GM19043 (cell line): ENCODE data around the gene AGBL1.
A peak's percentile ranks its signal among the peaks of the same experiment; 100 is the strongest.

Source experiments
- ATAC-seq: cut with Tn5 transposase; IDR thresholded peaks from one replicate; pipeline ENCODE4 v1.9.1; 2021; ENCODE audit warnings: low read depth; ENCODE audit not compliant: unreplicated experiment

Gene AGBL1

DNA sequence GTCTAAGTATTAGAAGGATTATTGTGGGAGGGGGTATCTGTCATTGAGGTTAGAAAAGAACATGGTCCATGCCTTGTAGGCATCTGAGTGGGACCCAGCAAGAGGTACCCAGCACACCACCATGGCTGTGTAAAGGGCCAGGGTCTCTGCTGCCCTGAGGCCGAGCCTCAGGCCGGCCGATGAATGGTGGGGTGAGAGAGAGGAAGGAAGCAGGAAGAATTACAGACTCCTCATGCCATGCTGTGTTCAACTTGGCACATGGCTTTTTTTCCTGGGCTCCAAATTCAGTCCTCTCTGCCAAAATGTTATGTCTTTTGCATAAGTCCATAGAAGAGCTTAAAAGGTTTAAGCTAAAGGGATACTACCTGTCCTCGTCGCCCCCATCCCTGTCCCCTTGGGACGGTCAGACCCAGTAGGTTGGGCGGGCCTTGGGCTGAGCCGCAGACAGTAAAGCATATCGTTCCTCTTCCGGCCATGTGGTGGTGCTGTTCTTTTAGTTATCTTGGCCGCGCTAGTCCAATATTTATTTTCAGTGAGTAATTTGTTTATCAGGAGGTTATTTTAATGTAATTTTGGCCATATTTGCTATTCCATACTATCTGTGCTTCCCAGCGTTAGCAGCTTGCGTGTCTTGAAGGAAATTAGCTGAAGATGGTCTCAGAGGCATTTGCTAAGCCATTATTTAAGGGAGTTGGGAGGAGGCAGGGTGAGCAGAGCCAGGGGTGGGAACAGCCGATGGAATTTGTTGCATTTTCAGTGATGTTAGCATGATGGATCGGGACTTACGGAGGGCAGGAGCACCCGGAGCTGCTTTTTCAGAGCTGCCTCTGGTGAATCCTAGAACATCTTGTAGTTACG, 152.4 kb downstream of the AGBL1 start:
- peak; percentile 63 for ATAC-seq

DNA sequence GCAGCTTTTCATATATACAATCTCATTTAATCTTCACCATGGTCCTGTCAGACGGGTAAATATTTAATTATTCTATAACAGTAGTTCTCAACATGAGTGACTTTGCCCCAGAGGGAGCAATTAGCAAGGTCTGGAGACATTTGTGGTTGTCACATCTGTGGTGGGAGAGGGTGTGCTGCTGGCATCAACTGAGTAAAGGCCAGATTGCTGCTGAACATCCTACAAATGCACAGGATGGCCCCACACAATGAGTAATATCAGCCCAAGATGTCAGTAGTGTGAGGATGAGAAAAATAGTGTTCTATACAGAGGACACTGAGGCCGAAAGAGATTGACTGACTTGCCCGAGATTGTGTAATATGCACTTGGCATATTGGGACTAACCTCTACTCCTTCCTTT, 156.0 kb downstream of the AGBL1 start:
- no peak for ATAC-seq

DNA sequence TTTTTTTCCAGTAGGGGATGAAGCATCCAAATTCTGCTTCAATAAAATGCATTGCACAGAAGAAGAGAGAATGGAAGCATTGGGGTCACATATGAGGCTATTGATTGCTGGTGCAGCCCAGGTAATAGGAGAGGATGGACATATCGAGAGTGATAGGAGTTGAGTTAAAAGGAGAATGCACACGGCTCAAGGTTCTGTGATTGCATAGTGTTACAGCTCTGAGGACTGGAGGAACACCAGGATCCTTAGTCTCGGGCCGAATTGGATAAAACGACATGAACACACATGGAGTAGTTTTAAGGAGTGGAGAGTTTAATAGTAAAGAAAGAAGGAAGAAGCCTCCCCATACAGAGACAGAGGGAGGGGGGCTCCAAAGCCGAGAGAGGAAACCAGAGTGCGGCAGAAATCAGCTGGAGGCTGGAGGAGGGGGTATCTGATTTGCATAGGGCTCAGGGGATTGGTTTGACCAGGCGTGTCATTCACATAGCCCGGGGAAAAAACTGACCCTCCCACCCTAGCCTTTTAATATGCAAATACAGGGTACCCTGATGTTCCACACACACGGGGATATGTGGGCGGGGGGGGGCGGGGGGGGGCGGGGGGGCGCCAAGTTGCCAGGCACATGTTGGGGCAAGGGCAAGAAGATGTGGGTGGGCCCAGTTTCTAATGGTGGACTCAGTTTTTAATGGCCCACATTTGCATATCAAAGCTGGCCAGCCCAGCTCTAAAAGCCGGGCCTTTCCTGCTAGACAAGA, 156.9 kb downstream of the AGBL1 start:
- no peak for ATAC-seq

DNA sequence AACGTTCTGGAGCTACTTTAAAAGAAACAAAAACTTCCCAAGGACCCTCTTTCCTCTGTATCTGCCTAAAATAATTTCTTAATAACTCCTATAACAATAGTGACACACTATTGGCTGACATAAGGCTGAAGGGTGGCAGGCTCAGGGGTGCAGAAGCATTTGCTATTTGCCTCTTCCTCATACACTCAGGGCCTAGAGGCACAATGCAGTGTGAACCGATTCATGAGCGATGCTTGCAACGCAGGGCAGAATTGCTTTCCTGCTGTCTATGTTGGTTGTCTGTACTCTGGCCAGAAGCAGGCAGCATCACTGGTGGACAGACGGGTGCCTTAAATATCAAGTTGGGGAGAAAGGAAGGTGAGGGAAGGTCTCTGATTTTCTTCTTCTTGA, 157.4 kb downstream of the AGBL1 start:
- no peak for ATAC-seq

DNA sequence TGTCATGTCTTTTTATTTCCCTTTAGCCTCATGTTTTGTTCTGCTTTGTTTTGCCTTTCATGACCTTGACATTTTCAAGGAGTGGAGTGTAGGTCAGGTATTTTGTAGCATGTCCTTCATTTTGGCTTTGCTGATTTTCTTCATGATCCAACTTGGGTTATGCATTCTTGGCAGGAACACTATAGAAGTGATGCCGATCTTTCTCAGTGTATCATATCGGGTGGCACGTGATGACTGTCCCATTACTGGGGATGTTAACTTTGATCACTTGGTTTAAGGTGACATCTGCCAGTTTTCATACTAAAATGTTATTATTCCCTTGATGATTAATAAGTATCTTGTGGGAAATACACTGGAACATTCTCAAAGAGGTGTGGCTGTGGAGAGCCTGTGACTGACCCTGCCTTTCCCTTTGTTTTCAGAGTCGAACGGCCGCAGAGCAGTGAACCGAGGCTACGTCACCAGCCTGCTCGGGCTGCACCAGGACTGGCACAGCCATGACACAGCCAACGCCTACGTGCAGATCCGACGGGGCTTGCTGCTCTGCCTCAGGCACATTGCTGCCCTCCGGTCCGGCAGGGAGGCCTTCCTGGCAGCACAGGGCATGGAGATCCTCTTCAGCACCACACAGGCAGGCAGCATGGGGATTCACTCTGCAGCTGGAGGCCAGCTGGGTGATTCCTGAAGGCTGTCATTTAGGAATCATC, 167.7 kb downstream of the AGBL1 start:
- ATAC-seq, result no peak

DNA sequence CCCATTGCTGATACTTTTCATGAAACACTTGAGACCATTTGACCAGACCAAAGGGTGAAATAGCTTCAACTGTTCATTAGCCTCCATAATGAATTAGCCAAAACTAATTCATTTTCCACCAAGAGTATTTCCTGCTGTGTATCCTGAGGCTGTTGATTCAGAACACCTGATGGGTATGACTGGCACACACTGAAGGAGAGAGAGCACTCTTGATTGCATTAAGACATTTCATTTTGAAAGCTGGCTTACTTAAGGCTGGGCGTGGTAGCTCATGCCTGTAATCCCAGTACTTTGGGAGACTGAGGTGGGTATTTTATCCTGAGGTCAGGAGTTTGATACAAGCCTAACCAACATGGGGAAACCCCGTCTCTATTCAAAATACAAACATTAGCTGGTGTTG, 175.6 kb downstream of the AGBL1 start:
- ATAC-seq, result no peak

DNA sequence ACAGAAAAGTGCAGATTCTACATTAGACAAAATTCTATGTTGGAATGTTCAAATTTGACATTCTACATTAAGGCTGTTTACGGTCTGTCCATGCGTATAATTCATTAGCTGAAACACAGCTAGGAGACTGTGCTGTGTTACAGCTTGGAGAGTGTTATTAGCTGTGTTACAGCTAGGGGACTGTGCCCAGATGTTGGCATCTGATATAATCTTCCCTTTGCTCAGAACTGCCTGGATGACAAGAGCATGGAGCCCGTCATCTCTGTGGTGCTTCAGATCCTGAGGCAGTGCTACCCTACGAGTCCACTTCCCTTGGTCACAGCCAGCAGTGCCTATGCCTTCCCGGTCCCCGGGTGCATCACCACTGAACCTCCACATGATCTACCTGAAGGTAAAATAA, 177.0 kb downstream of the AGBL1 start:
- no peak for ATAC-seq

DNA sequence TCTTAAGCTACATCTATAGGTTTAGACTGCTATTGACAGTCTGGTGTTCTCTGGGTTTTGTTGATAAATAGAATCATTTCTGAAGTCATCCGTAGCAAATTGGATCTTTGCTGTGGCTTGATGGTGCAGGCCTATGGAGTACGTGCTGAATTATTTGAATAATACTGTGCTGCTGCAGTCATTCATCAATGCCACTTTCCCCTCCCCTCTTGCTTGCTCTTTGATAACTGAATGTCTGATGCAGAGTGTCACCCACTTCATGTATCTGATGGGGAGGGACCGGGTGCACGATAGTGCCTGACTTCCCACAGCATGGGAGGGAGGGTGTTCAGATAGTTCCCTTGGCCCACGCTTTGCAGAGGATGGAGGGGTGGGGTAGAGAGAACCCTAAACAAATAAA, 179.9 kb downstream of the AGBL1 start:
- no peak for ATAC-seq

DNA sequence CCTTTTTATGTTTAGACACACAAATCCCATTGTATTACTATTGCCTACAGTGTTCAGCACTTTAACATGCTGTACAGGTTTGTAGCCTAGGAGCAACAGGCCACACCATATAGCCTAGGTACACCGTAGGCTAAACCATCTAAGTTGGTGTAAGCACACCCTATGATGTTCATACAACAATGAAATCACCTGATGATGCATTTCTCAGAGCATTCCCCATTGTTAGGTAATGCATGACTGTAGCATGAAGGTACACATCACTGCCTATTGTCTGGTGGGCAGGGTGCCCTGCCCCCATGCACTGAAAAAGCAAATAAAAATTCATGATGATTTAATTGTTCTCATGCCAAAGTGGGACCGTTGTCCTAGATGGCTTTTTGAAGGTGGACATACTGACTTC, 183.6 kb downstream of the AGBL1 start:
- no peak for ATAC-seq

DNA sequence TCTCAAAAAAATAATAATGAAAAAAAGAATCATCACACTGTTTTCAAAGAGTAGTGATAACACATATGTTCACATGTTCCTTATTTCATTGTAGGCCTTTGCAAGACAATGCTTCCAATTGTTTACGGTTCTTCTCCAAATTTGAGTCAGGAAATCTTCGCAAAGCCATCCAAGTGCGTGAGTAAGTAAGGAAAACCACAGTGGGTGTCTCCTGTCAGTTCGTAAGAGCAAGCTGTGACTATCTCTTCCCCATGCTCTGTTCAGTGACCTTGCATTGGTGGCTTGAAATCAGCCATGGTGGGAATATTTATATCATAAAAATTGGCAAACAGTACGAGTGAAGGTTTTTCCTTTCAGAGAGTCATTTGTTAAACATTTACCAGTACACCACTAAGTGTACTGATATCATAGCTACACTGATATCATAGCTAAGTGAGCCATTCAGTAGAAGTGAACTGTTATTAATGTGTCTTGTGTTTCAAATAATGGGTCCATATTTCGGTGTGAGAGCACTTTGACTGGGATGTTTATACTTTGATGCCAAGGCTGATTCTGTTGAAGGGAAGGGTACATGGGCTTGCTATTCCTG, 187.3 kb downstream of the AGBL1 start:
- no peak for ATAC-seq

DNA sequence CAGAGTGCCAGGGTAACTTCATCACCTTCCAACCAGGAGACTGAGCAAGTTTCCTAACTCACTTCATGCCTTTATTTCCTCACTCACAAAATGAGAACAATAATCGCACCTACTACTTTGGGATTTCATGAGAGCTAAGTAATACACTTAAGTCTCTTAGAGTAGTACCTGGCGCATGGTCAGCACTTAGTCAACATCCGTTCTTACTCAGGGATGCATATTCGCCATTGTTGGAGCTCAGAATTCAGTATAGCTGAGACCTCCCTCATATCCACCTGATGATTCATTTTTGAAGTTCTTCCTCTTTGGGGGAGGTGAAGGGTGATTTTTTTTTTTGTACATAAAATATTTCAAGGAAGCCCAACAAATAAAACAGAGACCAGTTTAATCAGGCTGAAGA, 188.2 kb downstream of the AGBL1 start:
- no peak for ATAC-seq

DNA sequence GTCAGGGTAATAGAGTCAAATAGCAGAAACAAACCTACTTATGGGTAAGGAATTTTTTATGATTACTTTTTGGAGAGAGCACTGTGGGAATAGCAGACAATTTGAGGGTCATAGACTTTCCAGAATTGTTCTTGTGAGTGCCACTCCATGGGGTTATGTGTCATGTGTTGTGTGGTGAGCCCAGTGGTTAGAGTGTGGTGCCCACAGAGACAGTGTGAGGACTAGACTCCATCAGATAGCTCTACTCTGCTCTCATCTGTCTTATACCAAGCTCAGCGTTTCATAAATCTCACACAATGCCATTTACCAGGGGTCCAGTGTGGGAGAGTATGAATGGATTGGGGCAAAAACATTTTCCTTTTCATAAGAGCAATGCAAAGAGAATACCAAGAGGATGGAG, 188.9 kb downstream of the AGBL1 start:
- no peak for ATAC-seq

DNA sequence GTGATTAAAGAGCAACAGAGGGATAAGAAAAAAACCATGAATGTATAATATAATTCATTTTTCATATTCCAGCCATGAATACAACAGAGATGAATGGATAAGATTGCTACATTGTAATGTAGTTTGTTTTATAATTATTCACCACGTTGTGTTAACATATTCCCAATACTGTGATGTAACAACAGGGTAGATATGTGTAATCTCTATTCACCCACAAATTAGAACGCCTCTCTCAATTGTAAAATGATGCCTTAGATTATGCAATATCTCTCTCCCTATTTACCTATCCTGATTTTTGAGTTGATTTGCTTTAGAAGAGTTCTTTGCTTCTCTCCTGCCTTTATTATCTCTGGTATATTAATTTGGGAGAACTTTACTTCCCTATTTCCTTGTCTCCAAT, 193.6 kb downstream of the AGBL1 start:
- no peak for ATAC-seq

DNA sequence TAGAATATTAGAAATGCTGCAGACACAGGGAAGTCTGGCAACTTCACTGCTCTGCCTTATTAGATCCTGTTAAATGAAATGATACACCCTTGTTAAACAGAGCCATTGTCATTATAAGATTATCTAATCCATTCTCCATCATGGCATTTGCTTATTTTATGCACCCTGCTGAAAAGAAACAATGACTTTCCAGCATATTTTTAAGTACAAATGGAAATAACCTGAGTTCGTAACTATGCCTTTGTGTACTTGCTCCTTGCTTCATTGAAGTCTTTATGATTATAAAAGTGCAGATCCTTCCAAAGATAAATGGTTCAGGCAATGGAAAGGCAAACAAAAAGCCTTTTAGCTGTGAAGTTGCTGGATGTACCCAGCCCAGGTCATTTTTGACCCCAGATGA, 195.7 kb downstream of the AGBL1 start:
- no peak for ATAC-seq

DNA sequence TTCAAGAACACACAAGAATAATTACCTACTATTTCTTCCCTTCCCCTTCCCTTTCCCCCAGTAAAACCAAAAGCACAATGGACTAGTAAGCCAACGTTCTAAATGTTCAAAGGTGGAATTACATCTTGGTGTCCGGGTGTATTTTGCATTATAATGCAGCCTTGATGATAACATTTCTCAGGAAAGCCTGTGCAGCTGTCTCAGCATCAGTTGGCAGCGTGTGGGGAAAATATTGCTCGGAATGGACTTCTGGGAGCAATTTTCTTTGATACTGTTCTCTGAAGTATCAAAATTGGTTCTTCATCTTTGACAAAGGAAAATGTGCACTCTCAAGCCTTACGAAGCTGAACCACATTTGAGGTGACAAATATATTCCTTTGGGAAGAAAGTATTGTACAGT, 198.9 kb downstream of the AGBL1 start:
- ATAC-seq, result no peak

DNA sequence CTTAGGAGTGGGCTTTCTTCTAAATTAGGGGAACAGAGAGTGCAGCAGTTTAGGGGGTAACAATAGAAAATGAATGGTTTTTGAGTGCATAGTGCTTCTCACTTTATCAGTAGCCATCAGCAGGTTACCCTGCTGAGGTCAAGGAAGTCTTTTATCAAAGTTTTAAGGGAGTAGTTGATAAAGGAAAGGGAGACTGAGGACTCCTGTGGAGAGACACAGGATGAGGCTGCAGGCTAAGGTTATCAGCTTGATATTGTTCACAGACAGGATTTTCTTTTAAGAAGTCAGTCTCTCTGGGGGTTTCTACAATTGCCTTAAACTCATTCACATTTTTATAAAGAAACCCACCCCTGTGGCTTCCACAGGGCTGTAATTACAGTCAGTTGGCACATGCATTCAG, 205.0 kb downstream of the AGBL1 start:
- ATAC-seq, result no peak

DNA sequence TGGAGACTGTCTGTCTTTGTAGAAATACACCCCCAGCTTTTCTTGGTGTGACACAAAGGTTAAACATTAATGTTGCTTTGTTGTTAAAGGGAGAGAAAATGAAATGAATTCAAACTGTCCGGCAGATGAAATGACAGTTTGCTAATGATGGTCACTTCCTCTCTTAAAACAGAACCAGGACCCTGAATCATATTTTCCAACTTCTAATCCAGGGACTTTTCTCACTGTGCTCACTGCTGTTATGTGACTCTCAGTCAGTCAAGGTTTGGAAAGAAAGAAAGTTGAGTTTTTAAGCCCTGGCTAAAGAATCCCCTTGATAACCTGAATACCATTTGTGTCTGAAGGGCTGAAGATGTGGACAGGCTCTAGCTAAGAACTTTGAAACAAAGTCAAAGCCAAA, 215.8 kb downstream of the AGBL1 start:
- ATAC-seq, result no peak

DNA sequence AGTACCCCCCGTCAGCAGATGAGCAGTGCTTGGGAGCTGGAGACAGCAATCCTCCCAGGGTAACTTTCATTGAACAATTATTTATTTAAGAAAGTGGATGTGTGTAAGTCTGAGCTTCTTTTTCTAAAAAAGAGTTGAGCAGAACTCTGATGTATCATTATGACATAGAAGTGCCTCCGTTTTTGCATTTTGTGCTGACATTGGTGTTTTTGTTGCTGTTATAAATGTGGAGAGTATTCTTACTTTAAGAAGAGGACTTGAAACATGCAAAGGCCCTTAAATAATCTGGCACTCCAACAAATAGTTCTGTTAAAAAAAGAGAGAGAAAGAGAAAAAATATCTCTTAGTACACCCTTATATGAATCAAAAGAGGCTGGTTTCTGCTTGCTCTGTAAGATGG, 217.1 kb downstream of the AGBL1 start:
- ATAC-seq, result no peak

DNA sequence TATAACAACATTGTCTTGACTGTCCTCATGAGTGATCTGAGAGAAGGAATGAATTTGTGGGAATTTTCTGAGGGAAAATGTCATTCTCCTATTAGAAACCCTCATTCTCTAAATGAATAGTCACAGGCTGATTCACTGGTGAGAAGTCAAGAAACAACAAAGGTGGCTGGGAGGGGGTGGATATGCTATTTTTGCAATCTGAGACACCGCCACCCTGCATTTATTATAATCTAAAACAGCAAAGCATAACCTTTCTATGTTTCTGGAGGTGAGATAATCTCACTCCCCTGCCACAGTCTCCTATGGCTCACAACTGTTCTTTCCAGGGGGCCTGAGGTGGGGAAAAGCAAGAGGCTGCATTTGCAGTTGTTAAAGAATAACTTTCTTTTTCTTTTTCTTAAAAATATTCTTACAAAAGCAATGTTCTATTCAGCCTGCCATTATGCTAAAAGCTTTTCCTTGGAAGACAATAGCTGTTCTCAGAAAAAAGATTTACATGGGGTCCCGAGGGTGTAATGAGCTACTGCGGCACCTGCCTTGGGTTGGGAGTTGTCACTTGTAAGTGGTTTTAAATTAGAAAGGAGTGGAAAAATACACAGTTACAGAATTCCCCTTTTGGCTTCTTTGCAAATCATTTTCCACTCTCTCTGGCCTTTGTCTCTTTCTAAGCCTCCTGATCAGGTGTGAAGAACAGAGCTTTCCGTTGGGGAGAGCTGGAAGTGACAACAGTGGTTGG, 220.9 kb downstream of the AGBL1 start:
- no peak for ATAC-seq

DNA sequence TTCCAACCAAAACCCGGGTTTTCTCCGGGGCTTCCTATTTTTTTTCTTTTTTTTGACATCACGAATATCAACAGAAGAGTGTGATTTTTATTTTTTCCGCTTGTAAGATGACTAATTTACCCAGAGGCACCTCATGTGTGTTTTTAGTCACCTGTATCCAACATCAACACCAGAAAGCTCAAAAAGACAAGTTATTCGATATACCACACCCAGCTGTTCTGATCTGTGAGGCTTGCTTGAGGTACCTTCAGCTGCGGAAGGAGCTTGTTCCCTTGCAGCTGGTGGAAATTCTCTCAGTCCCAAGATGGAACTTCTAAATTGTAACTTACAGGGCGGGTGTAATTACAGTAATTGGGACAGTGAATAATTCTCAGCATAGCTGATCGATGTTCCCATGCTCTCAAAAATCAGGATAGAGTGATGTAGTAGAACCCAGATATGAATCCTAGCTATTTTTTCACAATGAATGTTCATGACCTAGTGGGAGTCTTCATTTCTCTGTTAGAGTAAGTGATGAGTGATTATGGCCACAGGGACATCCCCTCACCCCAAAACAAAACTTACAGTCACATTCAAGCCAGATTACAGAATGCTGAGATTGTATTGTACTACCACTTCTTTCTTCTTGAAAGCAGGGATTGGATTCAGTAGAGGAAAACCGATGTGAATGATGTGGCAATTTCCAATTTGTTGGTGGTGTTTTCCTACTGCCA, 232.1 kb downstream of the AGBL1 start:
- no peak for ATAC-seq
